Muscle layer of duodenum (tissue), 2 donors: ENCODE results near the gene AAK1.

Source experiments
- H3K27ac ChIP-seq: one replicate; pipeline ENCODE4 v1.7.0; 2013; ENCODE audit warnings: mild to moderate bottlenecking, low read length
- H3K27me3 ChIP-seq: one replicate; pipeline ENCODE4 v1.7.0; 2013; ENCODE audit warnings: low read depth, mild to moderate bottlenecking, control low read depth, low read length
- H3K36me3 ChIP-seq, 2 donors: one replicate each; pipeline ENCODE4 v1.7.0; 2013; ENCODE audit warnings: low read length in 2 of 2, control low read depth in 1 of 2, mild to moderate bottlenecking in 1 of 2; ENCODE audit not compliant: insufficient read depth in 2 of 2, control insufficient read depth in 1 of 2
- H3K4me1 ChIP-seq, 2 donors: one replicate each; pipeline ENCODE4 v1.7.0; 2013; ENCODE audit warnings: low read length in 2 of 2, mild to moderate bottlenecking in 2 of 2, control low read depth in 1 of 2, moderate library complexity in 1 of 2; ENCODE audit not compliant: insufficient read depth in 2 of 2, control insufficient read depth in 1 of 2
- H3K4me3 ChIP-seq, 2 donors: one replicate each; pipeline ENCODE4 v1.7.0; 2013; ENCODE audit warnings: low read length in 2 of 2, low read depth in 1 of 2, mild to moderate bottlenecking in 1 of 2
- H3K9me3 ChIP-seq, 2 donors: one replicate each; pipeline ENCODE4 v1.7.0; 2013; ENCODE audit warnings: low read length in 2 of 2, control low read depth in 1 of 2, mild to moderate bottlenecking in 1 of 2; ENCODE audit not compliant: control insufficient read depth in 1 of 2
- donor health status: healthy.

The AAK1 gene

GRCh38 chr2:69643602-69644505 lies at the start of gene AAK1:
AAK1 (minus strand) TSS chr2:69643739; CDS start chr2:69643040, 699 bp downstream.
- Histone ChIP-seq H3K27ac (peak within 1 kb of the TSS; percentile 98), H3K27me3 (no peaks in the 10 kb centered on the region), H3K9me3 (no peaks in the 10 kb centered on the region), H3K36me3 (peaks cover 0 to 5% of the 10 kb centered on the region in 2 donors), H3K4me3 (peak within 1 kb of the TSS; percentile 77 to 90), H3K4me1 (peaks cover 22 to 43% of the 10 kb centered on the region in 2 donors)

GRCh38 chr2:69692424-69692823 lies 48.9 kb upstream of the AAK1 start:
- Histone ChIP-seq H3K9me3 (no peaks in the 10 kb centered on the region), H3K4me1 (peaks cover 0 to 15% of the 10 kb centered on the region in 2 donors)

GRCh38 chr2:69689969-69690368 lies 46.4 kb upstream of the AAK1 start:
- Histone ChIP-seq H3K27me3 (no peaks in the 10 kb centered on the region), H3K27ac (no peak overlapping the region), H3K4me3 (no peak overlapping the region), H3K36me3 (no peaks in the 10 kb centered on the region), H3K9me3 (no peaks in the 10 kb centered on the region), H3K4me1 (peaks cover 0 to 10% of the 10 kb centered on the region in 2 donors)

More at GRCh38 chr2:69692424-69692823, 48.9 kb upstream of the AAK1 start:
- Histone ChIP-seq H3K4me3 (no peak overlapping the region), H3K36me3 (no peaks in the 10 kb centered on the region), H3K27me3 (no peaks in the 10 kb centered on the region), H3K27ac (no peak overlapping the region)

GRCh38 chr2:69689466-69689865 lies 45.9 kb upstream of the AAK1 start:
- H3K4me3 ChIP-seq = no peak overlapping the region

GRCh38 chr2:69687971-69688611 lies 44.6 kb upstream of the AAK1 start:
- Histone ChIP-seq H3K4me1 (peaks cover 0 to 8% of the 10 kb centered on the region in 2 donors), H3K27ac (no peak overlapping the region), H3K9me3 (no peaks in the 10 kb centered on the region), H3K27me3 (no peaks in the 10 kb centered on the region), H3K4me3 (no peak overlapping the region), H3K36me3 (no peaks in the 10 kb centered on the region)

More at GRCh38 chr2:69689466-69689865, 45.9 kb upstream of the AAK1 start:
- no peaks in the 10 kb centered on the region for H3K27me3 ChIP-seq
- H3K4me1 ChIP-seq = peaks cover 0 to 7% of the 10 kb centered on the region in 2 donors
- H3K9me3 ChIP-seq = no peaks in the 10 kb centered on the region
- H3K36me3 ChIP-seq = no peaks in the 10 kb centered on the region
- H3K27ac ChIP-seq = no peak overlapping the region

GRCh38 chr2:69686813-69687212 lies 43.3 kb upstream of the AAK1 start:
- H3K27ac ChIP-seq = no peak overlapping the region
- no peak overlapping the region for H3K4me3 ChIP-seq
- H3K27me3 ChIP-seq = no peaks in the 10 kb centered on the region

GRCh38 chr2:69685321-69686048 lies 41.9 kb upstream of the AAK1 start:
- Histone ChIP-seq H3K36me3 (no peaks in the 10 kb centered on the region), H3K4me3 (no peak overlapping the region), H3K9me3 (no peaks in the 10 kb centered on the region), H3K4me1 (peaks cover 0 to 10% of the 10 kb centered on the region in 2 donors), H3K27ac (no peak overlapping the region), H3K27me3 (no peaks in the 10 kb centered on the region)

More at GRCh38 chr2:69686813-69687212, 43.3 kb upstream of the AAK1 start:
- no peaks in the 10 kb centered on the region for H3K36me3 ChIP-seq
- H3K9me3 ChIP-seq = no peaks in the 10 kb centered on the region
- H3K4me1 ChIP-seq = peaks cover 0 to 10% of the 10 kb centered on the region in 2 donors

- peaks cover 0 to 10% of the 10 kb centered on the region in 2 donors for H3K4me1 ChIP-seq
- no peaks in the 10 kb centered on the region for H3K27me3 ChIP-seq
- no peaks in the 10 kb centered on the region for H3K9me3 ChIP-seq
- no peaks in the 10 kb centered on the region for H3K36me3 ChIP-seq
- H3K27ac ChIP-seq = peak overlapping the region; percentile 70
- peak overlapping the region in 1 of 2 donors; percentile 7 for H3K4me3 ChIP-seq
These were observed 39.8 kb upstream of the AAK1 start for GRCh38 chr2:69683170-69683971.

GRCh38 chr2:69682525-69682924 lies 39.0 kb upstream of the AAK1 start:
- H3K9me3 ChIP-seq = no peaks in the 10 kb centered on the region
- H3K27me3 ChIP-seq = no peaks in the 10 kb centered on the region
- H3K36me3 ChIP-seq = no peaks in the 10 kb centered on the region
- peaks cover 0 to 10% of the 10 kb centered on the region in 2 donors for H3K4me1 ChIP-seq
- no peak overlapping the region for H3K27ac ChIP-seq
- no peak overlapping the region for H3K4me3 ChIP-seq

- Histone ChIP-seq H3K4me3 (no peak overlapping the region), H3K27me3 (no peaks in the 10 kb centered on the region), H3K27ac (no peak overlapping the region), H3K4me1 (peaks cover 0 to 10% of the 10 kb centered on the region in 2 donors), H3K36me3 (no peaks in the 10 kb centered on the region), H3K9me3 (no peaks in the 10 kb centered on the region)
These were observed 36.6 kb upstream of the AAK1 start for GRCh38 chr2:69680001-69680675.
